CD14-positive monocyte (primary cell): Measurements from ENCODE around the gene PKHD1. TPM values are rescaled to one million over a fixed set of nuclear protein-coding genes. Genes with fewer than 3 reads are reported as not detected.

ENCODE experiments used
- DNase-seq, 3 donors: peaks; one replicate each; pipeline ENCODE4 v3.0.0-alpha.2; 2011 to 2022
- H2AFZ ChIP-seq: 2 replicates; pipeline ENCODE4 v1.6.0; 2012; ENCODE audit warnings: mild to moderate bottlenecking, low read depth, low read length, inconsistent platforms; ENCODE audit not compliant: insufficient read depth, poor library complexity, severe bottlenecking
- H3K27ac ChIP-seq, 2 donors: 1 replicate in 1 of 2; 2 replicates in 1 of 2; pipeline ENCODE4 v1.5.1; 2012 to 2013; ENCODE audit warnings: low read length in 2 of 2, control low read depth in 1 of 2, inconsistent platforms in 1 of 2, low read depth in 1 of 2, mild to moderate bottlenecking in 1 of 2
- H3K27me3 ChIP-seq, 2 donors: one replicate each; pipeline versions ENCODE4 v1.6.0 to v1.6.1; 2011 to 2013; ENCODE audit warnings: low read length in 2 of 2; ENCODE audit not compliant: control insufficient read depth in 2 of 2, insufficient read depth in 2 of 2
- H3K36me3 ChIP-seq, 2 donors: replicated peaks in 1 of 2; 1 replicate in 1 of 2; 2 replicates in 1 of 2; pipeline versions ENCODE4 v1.5.1 to v1.6.1; 2012 to 2013; ENCODE audit warnings: low read length in 2 of 2, control low read depth in 1 of 2, inconsistent platforms in 1 of 2, mild to moderate bottlenecking in 1 of 2; ENCODE audit not compliant: insufficient read depth in 2 of 2, control insufficient read depth in 1 of 2
- H3K4me1 ChIP-seq, 2 donors: 1 replicate in 1 of 2; 2 replicates in 1 of 2; pipeline versions ENCODE4 v1.5.1 to v1.6.1; 2012 to 2013; ENCODE audit warnings: low read length in 2 of 2, control low read depth in 1 of 2, inconsistent platforms in 1 of 2, mild to moderate bottlenecking in 1 of 2, moderate library complexity in 1 of 2; ENCODE audit not compliant: insufficient read depth in 2 of 2, control insufficient read depth in 1 of 2
- H3K4me2 ChIP-seq: replicated peaks from 2 replicates; pipeline ENCODE3; 2012; ENCODE audit warnings: low read length, moderate library complexity, mild to moderate bottlenecking; ENCODE audit not compliant: poor library complexity, severe bottlenecking; ENCODE audit errors: extremely low read depth
- H3K4me3 ChIP-seq, 3 experiments: fragments of 200-600 bp in 1 of 3; sonication (generic) in 1 of 3; replicated peaks in 1 of 3; 1 replicate in 2 of 3; 2 replicates in 1 of 3; pipeline ENCODE4 v1.5.1; 2011 to 2013; ENCODE audit warnings: low read length in 3 of 3, mild to moderate bottlenecking in 3 of 3, control low read depth in 2 of 3, low read depth in 2 of 3, inconsistent platforms in 1 of 3, moderate library complexity in 1 of 3
- H3K79me2 ChIP-seq: 2 replicates; pipeline ENCODE4 v1.6.0; 2012; ENCODE audit warnings: mild to moderate bottlenecking, control low read depth, inconsistent platforms, low read length, moderate library complexity; ENCODE audit not compliant: insufficient read depth
- H3K9ac ChIP-seq: 2 replicates; pipeline ENCODE4 v1.6.0; 2017; ENCODE audit warnings: low read length, mild to moderate bottlenecking; ENCODE audit not compliant: insufficient read depth, poor library complexity, severe bottlenecking
- H3K9me3 ChIP-seq, 2 donors: replicated peaks in 1 of 2; 1 replicate in 1 of 2; 2 replicates in 1 of 2; pipeline versions ENCODE4 v1.5.1 to v1.6.1; 2012 to 2013; ENCODE audit warnings: low read length in 2 of 2, control low read depth in 1 of 2; ENCODE audit not compliant: control insufficient read depth in 1 of 2, insufficient read depth in 1 of 2
- H4K20me1 ChIP-seq: 2 replicates; pipeline ENCODE4 v1.6.0; 2012; ENCODE audit warnings: mild to moderate bottlenecking, low read length, control low read depth, moderate library complexity; ENCODE audit not compliant: insufficient read depth
- H3K27ac Mint-ChIP-seq, 7 donors: one replicate each; pipeline ENCODE4 v1.8.0; 2020; ENCODE audit warnings: mild to moderate bottlenecking in 7 of 7, mixed read lengths in 7 of 7, moderate library complexity in 6 of 7, inconsistent platforms in 2 of 7
- H3K27me3 Mint-ChIP-seq, 3 donors: one replicate each; pipeline ENCODE4 v1.8.0; 2021 to 2022; ENCODE audit warnings: low read depth in 3 of 3, mild to moderate bottlenecking in 3 of 3, mixed read lengths in 3 of 3, moderate library complexity in 3 of 3, inconsistent platforms in 1 of 3
- H3K36me3 Mint-ChIP-seq, 2 donors: one replicate each; pipeline ENCODE4 v1.8.0; 2020; ENCODE audit warnings: mixed read lengths in 2 of 2, inconsistent platforms in 1 of 2, mild to moderate bottlenecking in 1 of 2
- H3K4me1 Mint-ChIP-seq: one replicate; pipeline ENCODE4 v1.8.0; 2020; ENCODE audit warnings: mild to moderate bottlenecking, mixed read lengths
- H3K4me3 Mint-ChIP-seq, 2 donors: one replicate each; pipeline ENCODE4 v1.8.0; 2020; ENCODE audit warnings: mild to moderate bottlenecking in 2 of 2, mixed read lengths in 2 of 2, moderate library complexity in 1 of 2
- H3K9me3 Mint-ChIP-seq, 7 donors: one replicate each; pipeline ENCODE4 v1.8.0; 2020 to 2022; ENCODE audit warnings: mixed read lengths in 7 of 7, mild to moderate bottlenecking in 6 of 7, moderate library complexity in 6 of 7, inconsistent platforms in 2 of 7
- WGBS: methylation state at CpG from one replicate; pipeline ENCODE4 v1.1.5; 2013; ENCODE audit warnings: missing lambda C conversion rate; ENCODE audit not compliant: insufficient coverage; 5-methylcytosine and 5-hydroxymethylcytosine counted together
- intact Hi-C, 2 donors: fragments of 100-400 bp; cut with micrococcal nuclease; formaldehyde crosslinking; loops; one replicate each; pipeline versions ENCODE4 v1.15.0 to v1.15.1; 2023
- polyA plus RNA-seq, 3 donors: library from polyadenylated mRNA; depleted of rRNA in 1 of 3; unstranded in 2 of 3; stranded (reverse) in 1 of 3; fragments of 300-500 nt in 2 of 3; fragments of >200 nt in 1 of 3; fragmentation: Illumina TruSeq in 2 of 3; gene quantifications; 1 replicate in 2 of 3; 2 replicates in 1 of 3; pipeline ENCODE4 v1.2.3, GENCODE V29; 2012 to 2021
- TF ChIP-seq, protein P1 (sequence below): fragments of 200-600 bp; IDR thresholded peaks from one replicate; pipeline ENCODE4 v1.8.0; 2022; ENCODE audit warnings: antibody characterized with exemption, mild to moderate bottlenecking

PKHD1 gene
- polyA plus RNA-seq, 3 donors: not detected

GRCh38 chr6:51578362-51578761 is 509.1 kb downstream of the PKHD1 start:
- no peaks in the 10 kb centered on the region for H3K79me2 ChIP-seq
- no peak overlapping the region for H2AFZ ChIP-seq
- H3K27ac ChIP-seq: no peak overlapping the region
- Mint-ChIP-seq H3K4me1 (no peaks in the 10 kb centered on the region), H3K27ac (no peak overlapping the region), H3K4me3 (no peak overlapping the region), H3K9me3 (peaks cover 0 to 3% (median 0%) of the 10 kb centered on the region in 7 donors), H3K27me3 (peaks cover 0 to 2% (median 0%) of the 10 kb centered on the region in 3 donors), H3K36me3 (no peaks in the 10 kb centered on the region)
- H3K9ac ChIP-seq: no peak overlapping the region
- no peak overlapping the region for H3K4me3 ChIP-seq
- no peaks in the 10 kb centered on the region for H3K9me3 ChIP-seq
- WGBS: no CpG with 5 or more reads among the region's 2 CpGs
- no peaks in the 10 kb centered on the region for H4K20me1 ChIP-seq
- no peak for DNase-seq
- H3K27me3 ChIP-seq: no peaks in the 10 kb centered on the region
- intact Hi-C loops: no loop called here
- H3K4me2 ChIP-seq: no peak overlapping the region
- H3K4me1 ChIP-seq: no peaks in the 10 kb centered on the region
- no peaks in the 10 kb centered on the region for H3K36me3 ChIP-seq
- TF ChIP-seq, protein P1, sequence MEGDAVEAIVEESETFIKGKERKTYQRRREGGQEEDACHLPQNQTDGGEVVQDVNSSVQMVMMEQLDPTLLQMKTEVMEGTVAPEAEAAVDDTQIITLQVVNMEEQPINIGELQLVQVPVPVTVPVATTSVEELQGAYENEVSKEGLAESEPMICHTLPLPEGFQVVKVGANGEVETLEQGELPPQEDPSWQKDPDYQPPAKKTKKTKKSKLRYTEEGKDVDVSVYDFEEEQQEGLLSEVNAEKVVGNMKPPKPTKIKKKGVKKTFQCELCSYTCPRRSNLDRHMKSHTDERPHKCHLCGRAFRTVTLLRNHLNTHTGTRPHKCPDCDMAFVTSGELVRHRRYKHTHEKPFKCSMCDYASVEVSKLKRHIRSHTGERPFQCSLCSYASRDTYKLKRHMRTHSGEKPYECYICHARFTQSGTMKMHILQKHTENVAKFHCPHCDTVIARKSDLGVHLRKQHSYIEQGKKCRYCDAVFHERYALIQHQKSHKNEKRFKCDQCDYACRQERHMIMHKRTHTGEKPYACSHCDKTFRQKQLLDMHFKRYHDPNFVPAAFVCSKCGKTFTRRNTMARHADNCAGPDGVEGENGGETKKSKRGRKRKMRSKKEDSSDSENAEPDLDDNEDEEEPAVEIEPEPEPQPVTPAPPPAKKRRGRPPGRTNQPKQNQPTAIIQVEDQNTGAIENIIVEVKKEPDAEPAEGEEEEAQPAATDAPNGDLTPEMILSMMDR: no peak

DNA sequence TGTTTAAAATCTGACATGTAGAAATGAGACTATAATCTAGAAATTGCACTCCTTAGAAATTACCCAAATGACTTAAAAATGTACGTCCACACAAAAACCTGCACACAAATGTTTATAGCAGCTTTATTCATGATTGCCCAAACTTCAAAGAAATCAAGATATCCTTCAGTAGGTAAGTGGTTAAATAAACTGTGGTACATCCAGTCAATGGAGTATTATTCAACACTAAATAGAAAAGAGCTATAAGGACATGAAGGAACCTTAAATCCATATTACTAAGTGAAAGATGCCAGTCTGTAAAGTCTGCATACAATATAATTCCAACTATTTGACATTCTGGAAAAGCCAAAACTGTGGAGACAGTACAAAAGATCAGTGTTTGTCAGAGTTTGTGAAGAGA is 513.4 kb downstream of the PKHD1 start:
- intact Hi-C loops: no loop called here
- DNase-seq: no peak
- H3K27ac Mint-ChIP-seq: no peak overlapping the region
- H3K36me3 Mint-ChIP-seq: no peaks in the 10 kb centered on the region
- H3K27me3 Mint-ChIP-seq: peaks cover 0 to 2% (median 0%) of the 10 kb centered on the region in 3 donors
- Histone ChIP-seq H3K36me3 (no peaks in the 10 kb centered on the region), H3K9me3 (no peaks in the 10 kb centered on the region), H3K27ac (no peak overlapping the region), H3K4me1 (no peaks in the 10 kb centered on the region), H2AFZ (no peak overlapping the region), H3K27me3 (no peaks in the 10 kb centered on the region), H3K4me2 (no peak overlapping the region), H4K20me1 (no peaks in the 10 kb centered on the region), H3K79me2 (no peaks in the 10 kb centered on the region), H3K4me3 (no peak overlapping the region), H3K9ac (no peak overlapping the region)
- no CpG with 5 or more reads among the region's 1 CpG for WGBS
- no peak overlapping the region for H3K4me3 Mint-ChIP-seq
- peaks cover 0 to 2% (median 0%) of the 10 kb centered on the region in 7 donors for H3K9me3 Mint-ChIP-seq
- TF ChIP-seq, protein P1: no peak
- no peaks in the 10 kb centered on the region for H3K4me1 Mint-ChIP-seq
